Keratinocyte (primary cell): ENCODE measurements around the gene MTFMT.

ENCODE experiments used
- EZH2 ChIP-seq: IDR thresholded peaks from one replicate; pipeline ENCODE4 v1.6.1; 2012; ENCODE audit warnings: inconsistent platforms, mild to moderate bottlenecking, low read length, moderate library complexity
- TF ChIP-seq, protein P1 (sequence below), 3 experiments: IDR thresholded peaks in 1 of 3; conservative IDR thresholded peaks in 1 of 3; optimal IDR thresholded peaks in 1 of 3; 2 replicates in 2 of 3; 3 replicates in 1 of 3; pipeline versions ENCODE3 to v1.5.1; 2011; ENCODE audit warnings: low read length in 3 of 3, mild to moderate bottlenecking in 3 of 3, moderate library complexity in 2 of 3, control low read depth in 1 of 3, inconsistent platforms in 1 of 3; ENCODE audit not compliant: insufficient read depth in 2 of 3; ENCODE audit errors: extremely low read depth in 1 of 3

DNA sequence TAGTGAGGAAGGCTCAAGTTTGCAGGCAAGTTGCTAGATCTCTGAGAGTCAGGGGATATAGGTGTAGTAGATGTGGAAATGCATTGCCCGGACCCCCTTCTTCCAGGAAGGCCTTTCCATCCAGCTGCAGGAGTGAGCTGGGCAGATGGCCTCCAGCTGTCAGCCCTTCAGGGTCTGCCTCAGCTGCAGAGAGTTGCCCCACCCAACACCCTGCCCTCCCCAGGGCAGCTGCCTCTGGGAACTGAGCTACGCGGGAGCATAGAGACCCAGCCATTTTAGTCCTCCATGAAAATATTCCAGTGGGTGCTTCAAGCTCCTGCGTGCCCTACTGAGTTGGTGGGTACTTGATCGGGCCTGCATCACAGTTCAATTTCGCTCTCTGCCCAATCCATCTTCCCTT is 69.3 kb downstream of the MTFMT start:
- TF ChIP-seq, protein P1, sequence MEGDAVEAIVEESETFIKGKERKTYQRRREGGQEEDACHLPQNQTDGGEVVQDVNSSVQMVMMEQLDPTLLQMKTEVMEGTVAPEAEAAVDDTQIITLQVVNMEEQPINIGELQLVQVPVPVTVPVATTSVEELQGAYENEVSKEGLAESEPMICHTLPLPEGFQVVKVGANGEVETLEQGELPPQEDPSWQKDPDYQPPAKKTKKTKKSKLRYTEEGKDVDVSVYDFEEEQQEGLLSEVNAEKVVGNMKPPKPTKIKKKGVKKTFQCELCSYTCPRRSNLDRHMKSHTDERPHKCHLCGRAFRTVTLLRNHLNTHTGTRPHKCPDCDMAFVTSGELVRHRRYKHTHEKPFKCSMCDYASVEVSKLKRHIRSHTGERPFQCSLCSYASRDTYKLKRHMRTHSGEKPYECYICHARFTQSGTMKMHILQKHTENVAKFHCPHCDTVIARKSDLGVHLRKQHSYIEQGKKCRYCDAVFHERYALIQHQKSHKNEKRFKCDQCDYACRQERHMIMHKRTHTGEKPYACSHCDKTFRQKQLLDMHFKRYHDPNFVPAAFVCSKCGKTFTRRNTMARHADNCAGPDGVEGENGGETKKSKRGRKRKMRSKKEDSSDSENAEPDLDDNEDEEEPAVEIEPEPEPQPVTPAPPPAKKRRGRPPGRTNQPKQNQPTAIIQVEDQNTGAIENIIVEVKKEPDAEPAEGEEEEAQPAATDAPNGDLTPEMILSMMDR (optimal IDR thresholded peaks at IDR 0.05 in 1 of 3, IDR thresholded peaks at IDR 0.05 in 1 of 3, conservative IDR thresholded peaks at IDR 0.05 in 1 of 3; ENCODE audit: extremely low read depth in 1 of 3, insufficient read depth in 2 of 3, low read length in 3 of 3) = no peak
- no peak for TF ChIP-seq EZH2
